Measurements from ENCODE around the gene IL17RB.

The IL17RB gene

DNA sequence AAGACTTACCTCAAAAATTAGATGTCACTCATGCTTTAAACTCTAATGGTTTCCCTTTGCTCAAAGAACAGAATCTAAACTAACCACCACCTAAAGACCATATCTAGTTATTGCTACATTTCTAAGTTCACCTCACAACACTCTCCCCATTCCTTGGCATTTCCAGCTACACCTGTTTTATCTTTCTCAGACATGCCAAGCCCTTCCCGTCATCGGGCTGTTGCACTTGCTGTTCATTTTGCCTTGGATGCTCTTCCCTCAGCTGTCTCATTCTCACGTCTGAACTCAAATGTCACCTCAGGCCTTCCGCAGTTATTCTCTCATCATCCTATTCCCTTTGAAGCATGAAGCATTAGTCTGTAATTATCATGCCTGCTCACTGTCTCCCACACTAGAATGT lies 36.6 kb downstream of the IL17RB start:
- H3K4me3 ChIP-seq (ENCODE audit: low read depth, low read length), result no peak overlapping the region
- no peak for TF ChIP-seq CTCF (IDR thresholded peaks at IDR 0.05; ENCODE audit: borderline replicate concordance, insufficient read depth, low read depth, low read length)

DNA sequence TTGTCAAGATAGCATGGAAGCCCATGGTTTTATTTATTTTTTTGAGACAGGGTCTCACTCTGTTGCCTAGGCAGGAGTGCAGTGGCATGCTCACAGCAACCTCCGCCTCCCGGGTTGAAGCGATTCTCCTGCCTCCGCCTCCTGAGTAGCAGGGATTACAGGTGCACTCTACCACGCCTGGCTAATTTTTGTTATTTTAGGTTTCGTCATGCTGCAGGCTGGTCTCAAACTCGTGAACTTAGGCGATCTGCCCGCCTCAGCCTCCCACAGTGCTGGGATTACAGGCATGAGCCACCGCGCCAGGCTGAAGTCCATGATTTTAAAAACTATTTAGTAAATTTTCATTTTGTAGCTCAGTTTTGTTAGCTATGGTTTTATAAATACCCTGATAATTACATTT lies 38.3 kb downstream of the IL17RB start:
- H3K4me3 ChIP-seq (ENCODE audit: low read depth, low read length), result no peak overlapping the region
- TF ChIP-seq CTCF (IDR thresholded peaks at IDR 0.05; ENCODE audit: borderline replicate concordance, insufficient read depth, low read depth, low read length), result no peak

GRCh38 chr3:53885239-53885638 lies 38.9 kb downstream of the IL17RB start:
- TF ChIP-seq CTCF (IDR thresholded peaks at IDR 0.05; ENCODE audit: borderline replicate concordance, insufficient read depth, low read depth, low read length), result no peak
- H3K4me3 ChIP-seq (ENCODE audit: low read depth, low read length), result no peak overlapping the region

DNA sequence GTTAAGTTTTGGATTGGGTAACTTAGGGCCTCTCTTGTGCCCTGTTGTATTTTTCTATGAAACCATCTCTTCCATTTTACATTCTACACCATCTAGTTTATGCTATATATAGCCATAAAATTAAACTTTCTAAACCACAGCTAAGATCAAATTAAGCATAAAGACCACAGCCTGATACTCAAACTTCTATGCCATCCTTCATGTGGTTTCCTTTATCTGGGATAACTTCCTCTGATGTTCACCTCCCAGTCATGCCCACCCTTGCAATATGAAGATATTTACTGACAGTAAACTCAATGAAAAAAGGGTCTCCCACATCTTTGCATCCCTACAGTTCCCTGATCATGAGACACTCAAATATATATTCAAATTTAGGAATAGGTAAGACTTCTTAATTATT lies 41.1 kb downstream of the IL17RB start:
- no peak for TF ChIP-seq CTCF (IDR thresholded peaks at IDR 0.05; ENCODE audit: borderline replicate concordance, insufficient read depth, low read depth, low read length)
- H3K4me3 ChIP-seq (ENCODE audit: low read depth, low read length), result no peak overlapping the region

DNA sequence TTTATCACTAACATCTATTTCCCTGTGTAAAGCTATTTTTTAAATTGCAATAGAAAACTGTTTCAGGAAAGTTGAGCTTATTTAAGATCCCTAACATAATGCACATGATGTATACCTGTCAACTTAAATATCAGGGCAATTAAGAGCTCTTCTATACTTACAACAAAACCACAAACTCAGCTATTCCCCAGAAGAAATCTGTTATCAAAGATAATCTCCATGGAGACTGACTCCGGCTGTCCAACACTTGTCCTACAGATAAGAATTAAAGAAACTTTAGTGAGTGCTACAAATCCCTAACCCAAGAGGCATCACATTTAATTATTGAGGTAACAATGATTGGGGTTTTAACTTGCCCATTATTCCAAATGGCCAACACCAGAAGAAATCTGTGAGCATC lies 41.9 kb downstream of the IL17RB start:
- H3K4me3 ChIP-seq (ENCODE audit: low read depth, low read length), result no peak overlapping the region
- no peak for TF ChIP-seq CTCF (IDR thresholded peaks at IDR 0.05; ENCODE audit: borderline replicate concordance, insufficient read depth, low read depth, low read length)

DNA sequence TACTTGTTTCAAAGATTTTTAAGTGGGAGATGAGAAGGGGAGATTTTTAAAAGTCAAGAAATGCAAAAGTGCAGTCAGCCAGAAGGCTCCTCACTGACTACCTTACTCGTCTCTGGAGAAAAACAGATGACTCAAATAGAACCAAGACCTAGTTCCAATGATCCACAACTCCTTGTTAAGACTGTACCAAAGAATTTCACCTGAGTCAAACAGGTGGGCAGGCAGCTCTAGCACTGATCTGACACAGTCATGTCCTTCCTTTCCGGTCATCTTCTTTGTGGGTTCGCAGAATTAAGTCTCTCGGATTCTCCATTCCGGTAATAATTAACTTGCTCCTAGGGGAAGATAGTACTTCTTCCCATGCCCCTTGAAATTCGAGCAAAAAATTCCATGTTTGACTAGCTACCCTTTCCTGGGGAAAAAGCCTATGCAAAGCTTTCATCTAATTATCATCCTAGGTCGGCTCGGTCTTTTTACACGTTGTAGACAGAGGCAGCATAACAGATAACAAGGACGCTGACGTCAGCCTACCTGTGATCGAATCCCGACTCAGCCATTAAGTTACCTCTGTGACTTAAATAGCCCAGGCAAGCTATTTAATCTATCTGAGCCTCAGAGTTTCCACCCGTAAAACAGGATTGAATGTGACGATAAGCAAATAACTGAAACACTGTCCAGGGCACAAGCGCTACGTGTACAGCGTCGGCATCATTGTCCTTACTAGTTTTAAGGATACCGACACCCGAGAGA lies 44.5 kb downstream of the IL17RB start:
- H3K4me3 ChIP-seq (ENCODE audit: low read depth, low read length), result peak overlapping the region; percentile 71
- TF ChIP-seq CTCF (IDR thresholded peaks at IDR 0.05; ENCODE audit: borderline replicate concordance, insufficient read depth, low read depth, low read length), result no peak

DNA sequence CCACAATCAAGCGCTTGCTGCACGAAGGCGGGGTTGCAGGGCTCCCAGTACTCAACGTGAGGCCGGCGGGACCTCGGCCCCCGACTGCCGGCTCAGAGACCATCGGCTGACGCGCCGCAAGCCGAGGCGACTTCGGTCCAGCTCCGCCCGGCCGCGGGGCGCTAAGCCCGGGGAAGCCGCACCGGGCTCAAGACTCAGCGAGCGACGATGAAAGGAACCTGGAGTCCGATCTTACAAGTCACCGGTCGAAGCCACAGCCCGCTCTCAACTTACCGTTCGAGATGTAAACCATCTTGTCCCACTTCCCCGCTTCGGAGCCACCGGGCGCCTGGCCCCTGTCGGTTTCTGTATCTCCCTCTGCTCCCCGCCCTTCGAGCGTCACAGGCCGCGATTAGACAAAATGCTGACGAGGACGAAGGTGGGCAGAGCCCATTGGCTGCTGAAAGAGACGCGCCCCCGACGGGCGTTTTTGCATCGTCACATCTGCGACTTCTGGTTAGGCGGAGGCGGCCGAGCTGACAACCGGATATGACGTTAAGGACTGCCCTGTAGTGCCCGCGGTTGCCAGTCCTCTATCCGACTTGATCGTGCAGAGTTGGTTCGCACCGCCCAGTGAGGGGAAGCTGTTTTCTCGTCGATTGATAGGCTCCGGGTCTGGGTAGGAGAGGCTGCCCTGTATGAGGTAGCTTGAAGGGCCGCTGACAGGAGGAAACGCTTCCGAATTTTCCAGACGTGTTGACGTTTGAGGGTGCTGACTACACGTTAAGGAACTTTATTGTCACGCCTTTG lies 45.3 kb downstream of the IL17RB start, which contains the start of gene SELENOK:
Gene SELENOK, minus strand, starts transcription at position 363 of the 789 bp plus-strand sequence.
- TF ChIP-seq CTCF (IDR thresholded peaks at IDR 0.05; ENCODE audit: borderline replicate concordance, insufficient read depth, low read depth, low read length), result no peak
- H3K4me3 ChIP-seq (ENCODE audit: low read depth, low read length), result peak within 1 kb of the TSS; percentile 71

All from GM12875 (cell line).